Measurements from ENCODE around the gene ADORA1.

DNA sequence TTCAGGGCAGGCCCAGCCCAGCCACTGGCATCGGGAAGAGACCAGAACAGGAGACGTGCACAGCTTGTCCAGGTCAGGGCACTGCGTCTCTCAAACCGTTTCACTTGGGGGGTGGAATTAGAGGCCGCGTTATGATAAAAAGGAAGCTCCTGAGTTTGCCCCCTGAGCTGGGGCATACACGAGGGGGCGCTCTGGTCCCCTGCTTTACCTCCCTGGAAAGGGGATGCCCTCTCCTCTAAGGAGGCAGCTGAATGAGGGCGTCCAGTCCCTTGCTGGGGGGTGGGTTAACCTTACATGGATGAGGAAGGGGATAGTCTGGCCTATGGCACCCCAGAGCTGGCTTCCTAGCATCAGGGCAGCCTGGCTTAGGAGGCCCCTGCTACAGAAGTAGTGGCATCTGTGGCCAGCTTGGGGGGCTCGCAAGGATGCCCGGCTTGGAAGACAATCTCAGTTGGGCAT is 44.0 kb upstream of the ADORA1 start:
- TF ChIP-seq, protein P1, sequence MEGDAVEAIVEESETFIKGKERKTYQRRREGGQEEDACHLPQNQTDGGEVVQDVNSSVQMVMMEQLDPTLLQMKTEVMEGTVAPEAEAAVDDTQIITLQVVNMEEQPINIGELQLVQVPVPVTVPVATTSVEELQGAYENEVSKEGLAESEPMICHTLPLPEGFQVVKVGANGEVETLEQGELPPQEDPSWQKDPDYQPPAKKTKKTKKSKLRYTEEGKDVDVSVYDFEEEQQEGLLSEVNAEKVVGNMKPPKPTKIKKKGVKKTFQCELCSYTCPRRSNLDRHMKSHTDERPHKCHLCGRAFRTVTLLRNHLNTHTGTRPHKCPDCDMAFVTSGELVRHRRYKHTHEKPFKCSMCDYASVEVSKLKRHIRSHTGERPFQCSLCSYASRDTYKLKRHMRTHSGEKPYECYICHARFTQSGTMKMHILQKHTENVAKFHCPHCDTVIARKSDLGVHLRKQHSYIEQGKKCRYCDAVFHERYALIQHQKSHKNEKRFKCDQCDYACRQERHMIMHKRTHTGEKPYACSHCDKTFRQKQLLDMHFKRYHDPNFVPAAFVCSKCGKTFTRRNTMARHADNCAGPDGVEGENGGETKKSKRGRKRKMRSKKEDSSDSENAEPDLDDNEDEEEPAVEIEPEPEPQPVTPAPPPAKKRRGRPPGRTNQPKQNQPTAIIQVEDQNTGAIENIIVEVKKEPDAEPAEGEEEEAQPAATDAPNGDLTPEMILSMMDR (IDR thresholded peaks at IDR 0.05; ENCODE audit: low read length): peak; percentile 27
- TF ChIP-seq EZH2 (optimal IDR thresholded peaks at IDR 0.05; ENCODE audit: low read depth, low read length): no peak

Data from MM.1S (cell line).